GM23248 (cell line): Measurements from ENCODE around the gene SLC6A18. TPM values are rescaled to one million over a fixed set of nuclear protein-coding genes. Genes with fewer than 3 reads are reported as not detected.

ENCODE experiments used
- DNase-seq: peaks from one replicate; pipeline ENCODE4 v3.0.0-alpha.2; 2015
- H2AFZ ChIP-seq: fragments of 200-600 bp; sonication (generic); 2 replicates; pipeline ENCODE4 v1.6.1; 2016; ENCODE audit warnings: antibody characterized with exemption
- H3F3A ChIP-seq: fragments of 200-600 bp; sonication (generic); 2 replicates; pipeline ENCODE4 v1.6.1; 2016; ENCODE audit warnings: mild to moderate bottlenecking, antibody characterized with exemption, mixed run types; ENCODE audit not compliant: insufficient read depth
- H3K27ac ChIP-seq: fragments of 200-600 bp; sonication (generic); 2 replicates; pipeline ENCODE4 v1.5.1; 2016; ENCODE audit warnings: mild to moderate bottlenecking
- H3K27me3 ChIP-seq: fragments of 200-600 bp; sonication (generic); replicated peaks from 2 replicates; pipeline ENCODE4 v1.6.1; 2016; ENCODE audit warnings: mild to moderate bottlenecking; ENCODE audit not compliant: insufficient read depth
- H3K36me3 ChIP-seq: fragments of 200-600 bp; sonication (generic); 2 replicates; pipeline ENCODE4 v1.6.1; 2016; ENCODE audit warnings: low read depth, mild to moderate bottlenecking
- H3K4me1 ChIP-seq: fragments of 200-600 bp; sonication (generic); 2 replicates; pipeline ENCODE4 v1.6.1; 2016; ENCODE audit warnings: mild to moderate bottlenecking; ENCODE audit not compliant: insufficient read depth
- H3K4me2 ChIP-seq: fragments of 200-600 bp; sonication (generic); one replicate; pipeline ENCODE4 v1.6.1; 2016; ENCODE audit warnings: mild to moderate bottlenecking; ENCODE audit not compliant: unreplicated experiment
- H3K4me3 ChIP-seq: fragments of 200-600 bp; sonication (generic); 2 replicates; pipeline ENCODE4 v1.5.1; 2016; ENCODE audit warnings: mild to moderate bottlenecking
- H3K79me2 ChIP-seq: fragments of 200-600 bp; sonication (generic); 2 replicates; pipeline ENCODE4 v1.6.1; 2016; ENCODE audit warnings: mild to moderate bottlenecking; ENCODE audit not compliant: insufficient read depth
- H3K9ac ChIP-seq: fragments of 200-600 bp; sonication (generic); 2 replicates; pipeline ENCODE4 v1.6.1; 2016; ENCODE audit warnings: mild to moderate bottlenecking
- H3K9me2 ChIP-seq: fragments of 200-600 bp; sonication (generic); 2 replicates; pipeline ENCODE4 v1.6.1; 2016; ENCODE audit warnings: mixed run types, mild to moderate bottlenecking, moderate library complexity; ENCODE audit not compliant: insufficient read depth
- H3K9me3 ChIP-seq: fragments of 200-600 bp; sonication (generic); one replicate; pipeline ENCODE4 v1.6.1; 2017; ENCODE audit warnings: low read depth
- H4K20me1 ChIP-seq: fragments of 200-600 bp; sonication (generic); 2 replicates; pipeline ENCODE4 v1.6.0; 2016; ENCODE audit not compliant: insufficient read depth
- EZH2 ChIP-seq: fragments of 200-600 bp; sonication (generic); IDR thresholded peaks from 2 replicates; pipeline ENCODE4 v1.6.1; 2018; ENCODE audit warnings: antibody characterized with exemption, mild to moderate bottlenecking; ENCODE audit not compliant: insufficient read depth, poor library complexity, severe bottlenecking
- EZH2phosphoT487 ChIP-seq: fragments of 200-600 bp; sonication (generic); IDR thresholded peaks from 2 replicates; pipeline ENCODE4 v1.6.1; 2018; ENCODE audit warnings: antibody characterized with exemption, moderate library complexity, mild to moderate bottlenecking, low read depth; ENCODE audit not compliant: insufficient read depth
- WGBS, 2 experiments: methylation state at CpG; one replicate each; pipeline ENCODE4 v1.1.6; 2015 to 2017; ENCODE audit warnings: low lambda C conversion rate in 2 of 2, low coverage in 1 of 2; ENCODE audit errors: missing lambda C conversion rate in 2 of 2; 5-methylcytosine and 5-hydroxymethylcytosine counted together
- in situ Hi-C: fragments of 300-500 bp; cut with MboI; formaldehyde crosslinking; loops from 2 replicates; pipeline ENCODE4 v1.15.0; 2020
- polyA plus RNA-seq: library from polyadenylated mRNA; unstranded; fragments of >200 nt; fragmentation: Nextera tagmentation; extraction: Ambion mirVana; gene quantifications from 2 replicates; pipeline ENCODE4 v1.2.1, GENCODE V29; 2016
- total RNA-seq: library from RNA; depleted of rRNA; stranded (reverse); fragments of >200 nt; shearing (Covaris generic); gene quantifications from 2 replicates; pipeline ENCODE4 v1.2.3, GENCODE V29; 2014

SLC6A18 gene
- total and polyA plus RNA-seq, 2 experiments from 2014 or later: not detected

- Histone ChIP-seq H3K4me2 (no peak overlapping the region), H3K4me1 (no peaks in the 10 kb centered on the region), H3K9me2 (no peaks in the 10 kb centered on the region), H2AFZ (no peak overlapping the region), H3K27me3 (no peaks in the 10 kb centered on the region), H4K20me1 (no peaks in the 10 kb centered on the region), H3K27ac (no peak overlapping the region), H3K4me3 (no peak overlapping the region), H3K9me3 (no peaks in the 10 kb centered on the region), H3K36me3 (no peaks in the 10 kb centered on the region), H3F3A (no peaks in the 10 kb centered on the region), H3K9ac (no peak overlapping the region), H3K79me2 (no peaks in the 10 kb centered on the region)
- WGBS, 2 experiments: 0 to 15% methylated on average over 1 of the region's 1 CpG
- no peak for TF ChIP-seq EZH2
- no peak for TF ChIP-seq EZH2phosphoT487
- DNase-seq: peak; percentile 26
- in situ Hi-C loops: no loop called here
These were observed 37.2 kb downstream of the SLC6A18 start for GRCh38 chr5:1262381-1262780.

GRCh38 chr5:1264211-1264610 is 39.0 kb downstream of the SLC6A18 start:
- no peaks in the 10 kb centered on the region for H3K9me2 ChIP-seq
- DNase-seq: no peak
- H4K20me1 ChIP-seq: no peaks in the 10 kb centered on the region
- in situ Hi-C loops: no loop called here
- H2AFZ ChIP-seq: no peak overlapping the region
- no peaks in the 10 kb centered on the region for H3K36me3 ChIP-seq
- TF ChIP-seq EZH2phosphoT487 (no peak), EZH2 (no peak)
- no peaks in the 10 kb centered on the region for H3K9me3 ChIP-seq
- 63 to 66% methylated on average over 18 of the region's 18 CpGs for WGBS, 2 experiments
- no peaks in the 10 kb centered on the region for H3K27me3 ChIP-seq
- no peak overlapping the region for H3K4me2 ChIP-seq
- no peak overlapping the region for H3K9ac ChIP-seq
- H3K27ac ChIP-seq: no peak overlapping the region
- H3F3A ChIP-seq: no peaks in the 10 kb centered on the region
- H3K79me2 ChIP-seq: no peaks in the 10 kb centered on the region
- no peaks in the 10 kb centered on the region for H3K4me1 ChIP-seq
- no peak overlapping the region for H3K4me3 ChIP-seq

GRCh38 chr5:1265026-1265425 is 39.8 kb downstream of the SLC6A18 start:
- in situ Hi-C loops: no loop called here
- H3K9me2 ChIP-seq: no peaks in the 10 kb centered on the region
- H3K4me3 ChIP-seq: no peak overlapping the region
- TF ChIP-seq EZH2phosphoT487 (no peak), EZH2 (no peak)
- no peaks in the 10 kb centered on the region for H3K9me3 ChIP-seq
- no peaks in the 10 kb centered on the region for H3K27me3 ChIP-seq
- no peak overlapping the region for H3K27ac ChIP-seq
- H3F3A ChIP-seq: no peaks in the 10 kb centered on the region
- WGBS, 2 experiments: 58 to 60% methylated on average over 10 to 15 of the region's 15 CpGs
- H3K79me2 ChIP-seq: no peaks in the 10 kb centered on the region
- no peak overlapping the region for H2AFZ ChIP-seq
- no peaks in the 10 kb centered on the region for H4K20me1 ChIP-seq
- no peaks in the 10 kb centered on the region for H3K4me1 ChIP-seq
- no peaks in the 10 kb centered on the region for H3K36me3 ChIP-seq
- H3K9ac ChIP-seq: no peak overlapping the region
- no peak overlapping the region for H3K4me2 ChIP-seq
- DNase-seq: no peak

GRCh38 chr5:1265461-1266455 is 40.6 kb downstream of the SLC6A18 start:
- Histone ChIP-seq H3K79me2 (no peaks in the 10 kb centered on the region), H3F3A (no peaks in the 10 kb centered on the region), H3K4me2 (no peak overlapping the region), H3K27ac (no peak overlapping the region), H3K4me3 (no peak overlapping the region), H3K36me3 (no peaks in the 10 kb centered on the region), H3K9me3 (no peaks in the 10 kb centered on the region), H4K20me1 (no peaks in the 10 kb centered on the region), H3K9me2 (no peaks in the 10 kb centered on the region), H3K9ac (no peak overlapping the region), H3K27me3 (no peaks in the 10 kb centered on the region), H2AFZ (no peak overlapping the region), H3K4me1 (no peaks in the 10 kb centered on the region)
- TF ChIP-seq EZH2phosphoT487 (no peak), EZH2 (no peak)
- in situ Hi-C loops: no loop called here
- 59 to 61% methylated on average over 37 to 40 of the region's 40 CpGs for WGBS, 2 experiments
- no peak for DNase-seq
